ENCODE data around the gene TMPRSS15.

GRCh38 chr21:18443701-18444100 is 40.1 kb upstream of the TMPRSS15 start:
- no peak for TF ChIP-seq CTCF (IDR thresholded peaks at IDR 0.05)
- no peak for TF ChIP-seq POLR2AphosphoS5 (IDR thresholded peaks at IDR 0.05)

Data from sigmoid colon (tissue), 4 donors.